Spleen (tissue), 7 donors: ENCODE data around the gene UBE2D3.
A peak's percentile ranks its signal among the peaks of the same experiment; 100 is the strongest.

Experiments
- CTCF ChIP-seq, 11 experiments: fragments of 200-600 bp in 7 of 11; fragments of 450-650 bp in 4 of 11; sonication (generic) in 4 of 11; IDR thresholded peaks in 8 of 11; conservative IDR thresholded peaks in 3 of 11; 1 replicate in 7 of 11; 2 replicates in 4 of 11; pipeline versions ENCODE4 v1.4.0 to v1.8.0; 2016 to 2021; ENCODE audit warnings: antibody characterized with exemption in 11 of 11, inconsistent platforms in 4 of 11, mild to moderate bottlenecking in 1 of 11
- POLR2A ChIP-seq, 3 donors: fragments of 450-650 bp; IDR thresholded peaks; one replicate each; pipeline ENCODE4 v1.5.1; 2017; ENCODE audit warnings: antibody characterized with exemption in 3 of 3, mild to moderate bottlenecking in 1 of 3
- POLR2AphosphoS5 ChIP-seq, 3 donors: sonication (generic); formaldehyde crosslinking; IDR thresholded peaks; one replicate each; pipeline ENCODE4 v1.5.1; 2017; ENCODE audit warnings: antibody characterized with exemption in 3 of 3
- donor health status: DM: no; HTN: no; CAD: no; lungs with moderate emphysema.
- donor health status: DM: no; HTN: no; CAD: no.
- donor health status: DM: no; HTN: no; CAD: no.

DNA sequence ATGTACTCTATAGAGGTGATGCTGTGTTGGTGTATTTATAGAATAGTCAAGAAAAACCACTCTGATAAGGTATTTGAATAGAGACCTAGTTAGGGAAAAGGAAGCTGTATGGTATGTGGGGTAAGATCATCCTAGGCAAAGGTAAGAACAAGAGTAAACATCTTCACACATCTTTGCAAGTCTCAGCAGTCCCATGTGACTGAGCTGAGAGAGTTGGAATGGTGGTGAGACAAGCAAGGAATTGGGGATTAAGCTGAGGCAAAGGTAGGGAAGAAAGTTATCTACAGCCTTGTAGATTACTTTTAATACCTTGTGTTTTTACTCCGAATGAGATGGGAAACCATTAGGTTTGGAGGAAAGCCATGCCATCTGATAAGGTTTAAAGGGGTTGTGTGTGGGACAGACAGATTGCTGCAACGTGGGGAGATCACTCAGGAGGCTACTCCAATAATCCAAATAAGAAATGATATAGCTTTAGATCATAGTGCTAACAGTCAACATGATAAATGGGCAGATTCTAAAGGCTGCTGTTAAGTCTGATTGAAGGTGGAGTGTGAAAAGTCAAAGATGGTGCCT, 34.9 kb downstream of the UBE2D3 start:
- no peak for TF ChIP-seq CTCF (IDR thresholded peaks at IDR 0.05 in 8 of 11, conservative IDR thresholded peaks at IDR 0.05 in 3 of 11)
- TF ChIP-seq POLR2A (IDR thresholded peaks at IDR 0.05): no peak
- peak in 1 of 3 donors; percentile 67 for TF ChIP-seq POLR2AphosphoS5 (IDR thresholded peaks at IDR 0.05)
